ENCODE results near the gene FMO3.

The FMO3 gene

DNA sequence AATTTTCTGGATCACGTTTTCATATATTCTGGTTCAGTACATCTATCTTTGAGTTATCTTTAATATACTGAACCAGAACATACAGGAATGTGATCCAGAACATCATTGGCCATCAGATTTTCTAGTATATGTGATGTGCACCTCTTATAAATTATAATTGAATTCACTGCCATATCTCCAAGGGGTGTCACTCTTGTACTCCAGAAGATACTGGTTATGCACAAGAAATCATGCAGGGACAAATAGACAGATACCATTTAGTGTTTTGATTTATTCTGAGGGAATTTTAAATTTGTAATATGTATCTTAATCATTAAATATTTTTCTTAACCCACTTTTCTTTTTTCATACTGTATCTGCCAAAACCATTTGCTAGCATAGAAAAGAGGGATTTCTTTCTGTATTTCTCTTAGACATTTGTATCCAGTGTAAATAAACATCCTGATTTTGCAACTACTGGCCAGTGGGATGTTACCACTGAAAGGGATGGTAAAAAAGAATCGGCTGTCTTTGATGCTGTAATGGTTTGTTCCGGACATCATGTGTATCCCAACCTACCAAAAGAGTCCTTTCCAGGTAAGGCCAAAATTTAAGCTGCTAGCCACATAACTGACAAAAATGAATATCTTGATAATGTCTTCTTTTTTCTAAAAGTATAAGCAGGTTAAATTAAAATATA, 16.7 kb downstream of the FMO3 start:
- Mint-ChIP-seq H3K36me3 (no peaks in the 10 kb centered on the region), H3K27ac (no peak overlapping the region), H3K4me1 (ENCODE audit: low read depth) (no peaks in the 10 kb centered on the region), H3K4me3 (no peak overlapping the region), H3K27me3 (peaks cover 14% of the 10 kb centered on the region), H3K9me3 (ENCODE audit: low read depth) (no peaks in the 10 kb centered on the region)

- Mint-ChIP-seq H3K36me3 (no peaks in the 10 kb centered on the region), H3K4me3 (no peak overlapping the region), H3K27me3 (peaks cover 19% of the 10 kb centered on the region), H3K4me1 (ENCODE audit: low read depth) (no peaks in the 10 kb centered on the region), H3K9me3 (ENCODE audit: low read depth) (no peaks in the 10 kb centered on the region), H3K27ac (no peak overlapping the region)
Observed at GRCh38 chr1:171107969-171108368, 17.3 kb downstream of the FMO3 start.

DNA sequence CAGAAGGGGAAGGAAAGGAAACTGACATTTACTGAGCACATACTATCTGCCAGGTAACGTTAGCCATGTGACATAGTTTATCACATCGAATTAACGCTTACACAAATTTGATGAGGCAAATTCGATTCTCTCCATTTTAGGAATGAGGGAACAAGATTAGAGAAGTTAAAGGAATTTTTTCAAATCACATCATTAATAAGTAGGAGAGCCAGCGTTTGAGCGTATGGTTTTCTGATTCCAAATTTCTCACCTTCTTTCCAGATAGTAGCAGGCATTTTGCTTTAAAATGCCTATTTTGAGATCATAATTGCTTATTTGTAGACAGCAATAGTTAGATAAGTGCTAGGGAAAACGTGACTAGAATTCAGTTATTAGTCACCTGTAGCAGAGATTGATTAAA, 19.3 kb downstream of the FMO3 start:
- no peak overlapping the region for H3K27ac Mint-ChIP-seq
- H3K36me3 Mint-ChIP-seq: no peaks in the 10 kb centered on the region
- H3K4me1 Mint-ChIP-seq (ENCODE audit: low read depth): no peaks in the 10 kb centered on the region
- H3K4me3 Mint-ChIP-seq: no peak overlapping the region
- no peaks in the 10 kb centered on the region for H3K9me3 Mint-ChIP-seq (ENCODE audit: low read depth)
- peaks cover 22% of the 10 kb centered on the region for H3K27me3 Mint-ChIP-seq

GRCh38 chr1:171110621-171111326, 20.1 kb downstream of the FMO3 start:
- Mint-ChIP-seq H3K36me3 (no peaks in the 10 kb centered on the region), H3K4me1 (ENCODE audit: low read depth) (no peaks in the 10 kb centered on the region), H3K4me3 (no peak overlapping the region), H3K27ac (no peak overlapping the region), H3K27me3 (peaks cover 23% of the 10 kb centered on the region), H3K9me3 (ENCODE audit: low read depth) (no peaks in the 10 kb centered on the region)

DNA sequence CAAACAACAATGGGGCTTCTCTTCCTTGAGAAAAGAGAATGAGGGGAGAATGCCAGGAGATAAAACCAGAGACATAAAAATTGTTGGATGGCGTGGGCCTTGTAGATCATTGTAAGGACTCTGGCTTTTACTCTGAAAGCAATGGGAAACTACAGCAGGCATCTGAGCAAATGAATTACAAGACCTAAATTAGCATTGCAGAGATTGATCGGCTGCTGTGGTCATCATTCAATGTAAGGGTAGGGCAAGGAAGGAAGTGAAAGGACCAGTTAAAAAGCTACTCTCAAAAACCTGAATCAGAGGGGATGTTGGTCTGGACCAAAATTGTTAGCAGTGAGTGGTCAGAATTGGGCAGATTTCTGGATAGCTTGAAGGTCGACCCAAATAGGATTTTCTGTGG, 21.4 kb downstream of the FMO3 start:
- Mint-ChIP-seq H3K4me3 (no peak overlapping the region), H3K36me3 (no peaks in the 10 kb centered on the region), H3K4me1 (ENCODE audit: low read depth) (no peaks in the 10 kb centered on the region), H3K27ac (no peak overlapping the region), H3K9me3 (ENCODE audit: low read depth) (no peaks in the 10 kb centered on the region), H3K27me3 (peaks cover 23% of the 10 kb centered on the region)

- Mint-ChIP-seq H3K4me3 (no peak overlapping the region), H3K27me3 (peaks cover 23% of the 10 kb centered on the region), H3K4me1 (ENCODE audit: low read depth) (no peaks in the 10 kb centered on the region), H3K9me3 (ENCODE audit: low read depth) (no peaks in the 10 kb centered on the region), H3K36me3 (no peaks in the 10 kb centered on the region), H3K27ac (no peak overlapping the region)
Observed at GRCh38 chr1:171113382-171113781, 22.7 kb downstream of the FMO3 start.

GRCh38 chr1:171115280-171115897, 24.7 kb downstream of the FMO3 start:
- no peak overlapping the region for H3K27ac Mint-ChIP-seq
- peaks cover 17% of the 10 kb centered on the region for H3K27me3 Mint-ChIP-seq
- no peaks in the 10 kb centered on the region for H3K36me3 Mint-ChIP-seq
- H3K9me3 Mint-ChIP-seq (ENCODE audit: low read depth): no peaks in the 10 kb centered on the region
- H3K4me3 Mint-ChIP-seq: no peak overlapping the region
- H3K4me1 Mint-ChIP-seq (ENCODE audit: low read depth): no peaks in the 10 kb centered on the region

- no peaks in the 10 kb centered on the region for H3K36me3 Mint-ChIP-seq
- no peaks in the 10 kb centered on the region for H3K4me1 Mint-ChIP-seq (ENCODE audit: low read depth)
- H3K9me3 Mint-ChIP-seq (ENCODE audit: low read depth): no peaks in the 10 kb centered on the region
- no peak overlapping the region for H3K27ac Mint-ChIP-seq
- H3K4me3 Mint-ChIP-seq: no peak overlapping the region
- H3K27me3 Mint-ChIP-seq: peaks cover 16% of the 10 kb centered on the region
Observed at GRCh38 chr1:171116676-171117075, 26.0 kb downstream of the FMO3 start.

DNA sequence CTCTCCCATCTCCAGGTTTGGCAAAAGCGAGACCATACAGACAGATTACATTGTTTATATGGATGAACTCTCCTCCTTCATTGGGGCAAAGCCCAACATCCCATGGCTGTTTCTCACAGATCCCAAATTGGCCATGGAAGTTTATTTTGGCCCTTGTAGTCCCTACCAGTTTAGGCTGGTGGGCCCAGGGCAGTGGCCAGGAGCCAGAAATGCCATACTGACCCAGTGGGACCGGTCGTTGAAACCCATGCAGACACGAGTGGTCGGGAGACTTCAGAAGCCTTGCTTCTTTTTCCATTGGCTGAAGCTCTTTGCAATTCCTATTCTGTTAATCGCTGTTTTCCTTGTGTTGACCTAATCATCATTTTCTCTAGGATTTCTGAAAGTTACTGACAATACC, 26.4 kb downstream of the FMO3 start:
- H3K9me3 Mint-ChIP-seq (ENCODE audit: low read depth): no peaks in the 10 kb centered on the region
- peaks cover 15% of the 10 kb centered on the region for H3K27me3 Mint-ChIP-seq
- H3K36me3 Mint-ChIP-seq: no peaks in the 10 kb centered on the region
- H3K4me3 Mint-ChIP-seq: no peak overlapping the region
- no peak overlapping the region for H3K27ac Mint-ChIP-seq
- no peaks in the 10 kb centered on the region for H3K4me1 Mint-ChIP-seq (ENCODE audit: low read depth)

DNA sequence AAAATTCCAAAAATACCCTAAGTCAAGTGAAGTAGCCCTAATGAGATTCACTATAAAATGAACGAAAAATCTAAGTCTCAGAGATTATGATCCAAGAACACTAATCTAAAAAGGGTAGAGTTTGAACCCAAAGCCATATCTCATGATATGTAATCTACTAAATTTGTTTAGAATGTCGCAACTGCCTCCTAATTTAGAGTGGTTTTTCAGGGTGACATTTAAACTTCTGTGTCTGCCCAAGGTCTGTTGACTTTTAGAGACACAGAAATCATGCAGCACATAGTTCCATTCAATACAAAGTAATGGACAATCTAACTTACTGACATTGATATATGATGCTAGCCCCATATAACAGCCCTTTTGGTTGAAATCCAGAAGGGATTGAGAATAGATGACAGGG, 28.9 kb downstream of the FMO3 start:
- no peaks in the 10 kb centered on the region for H3K9me3 Mint-ChIP-seq (ENCODE audit: low read depth)
- peaks cover 9% of the 10 kb centered on the region for H3K27me3 Mint-ChIP-seq
- no peaks in the 10 kb centered on the region for H3K36me3 Mint-ChIP-seq
- H3K4me3 Mint-ChIP-seq: no peak overlapping the region
- no peak overlapping the region for H3K27ac Mint-ChIP-seq
- no peaks in the 10 kb centered on the region for H3K4me1 Mint-ChIP-seq (ENCODE audit: low read depth)

DNA sequence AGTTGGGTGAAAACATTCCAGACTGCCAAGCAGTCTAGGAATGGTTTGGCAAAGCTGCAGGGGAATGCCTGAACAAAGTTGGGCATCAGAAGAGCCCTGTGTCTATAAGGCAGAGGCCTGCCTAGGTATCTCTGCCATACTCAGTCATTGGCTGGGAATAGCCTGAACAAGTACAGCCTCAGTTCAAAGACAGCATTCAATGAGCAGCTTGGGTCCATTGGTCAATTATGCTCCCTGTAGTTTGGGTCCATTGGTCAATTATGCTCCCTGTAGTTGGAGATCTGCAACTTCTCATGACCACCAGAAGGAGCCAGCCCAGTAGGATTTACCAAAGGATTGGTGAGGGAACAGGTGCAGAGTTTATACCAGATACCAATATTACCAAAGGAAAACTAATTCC, 31.6 kb downstream of the FMO3 start:
- Mint-ChIP-seq H3K9me3 (ENCODE audit: low read depth) (no peaks in the 10 kb centered on the region), H3K27me3 (peaks cover 10% of the 10 kb centered on the region), H3K4me3 (no peak overlapping the region), H3K36me3 (no peaks in the 10 kb centered on the region), H3K4me1 (ENCODE audit: low read depth) (no peaks in the 10 kb centered on the region), H3K27ac (no peak overlapping the region)

GRCh38 chr1:171122893-171123292, 32.2 kb downstream of the FMO3 start:
- no peaks in the 10 kb centered on the region for H3K9me3 Mint-ChIP-seq (ENCODE audit: low read depth)
- no peaks in the 10 kb centered on the region for H3K4me1 Mint-ChIP-seq (ENCODE audit: low read depth)
- peaks cover 16% of the 10 kb centered on the region for H3K27me3 Mint-ChIP-seq
- no peak overlapping the region for H3K27ac Mint-ChIP-seq
- H3K36me3 Mint-ChIP-seq: no peaks in the 10 kb centered on the region
- no peak overlapping the region for H3K4me3 Mint-ChIP-seq

DNA sequence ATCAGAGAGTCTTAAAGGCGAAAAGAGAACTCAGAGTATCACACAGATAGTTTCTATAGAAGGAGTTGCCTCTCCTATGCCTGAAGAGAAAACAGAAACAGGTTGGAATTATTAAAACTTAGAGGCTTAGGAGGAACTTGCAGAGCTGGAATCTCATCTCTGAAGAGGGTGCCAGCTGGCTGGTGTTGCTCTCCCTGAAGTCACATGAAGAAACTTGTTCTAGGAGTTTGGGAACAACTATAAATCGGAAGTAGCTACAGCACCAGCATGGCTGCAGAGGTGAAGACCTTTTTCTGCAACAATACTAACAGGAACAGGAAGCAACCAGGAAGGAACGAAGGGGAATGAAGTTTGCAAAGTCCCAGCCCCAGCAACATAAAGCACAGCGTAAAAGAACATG, 35.8 kb downstream of the FMO3 start:
- H3K27ac Mint-ChIP-seq: no peak overlapping the region
- H3K9me3 Mint-ChIP-seq (ENCODE audit: low read depth): peaks cover 9% of the 10 kb centered on the region
- peaks cover 18% of the 10 kb centered on the region for H3K27me3 Mint-ChIP-seq
- no peak overlapping the region for H3K4me3 Mint-ChIP-seq
- H3K4me1 Mint-ChIP-seq (ENCODE audit: low read depth): no peaks in the 10 kb centered on the region
- no peaks in the 10 kb centered on the region for H3K36me3 Mint-ChIP-seq

DNA sequence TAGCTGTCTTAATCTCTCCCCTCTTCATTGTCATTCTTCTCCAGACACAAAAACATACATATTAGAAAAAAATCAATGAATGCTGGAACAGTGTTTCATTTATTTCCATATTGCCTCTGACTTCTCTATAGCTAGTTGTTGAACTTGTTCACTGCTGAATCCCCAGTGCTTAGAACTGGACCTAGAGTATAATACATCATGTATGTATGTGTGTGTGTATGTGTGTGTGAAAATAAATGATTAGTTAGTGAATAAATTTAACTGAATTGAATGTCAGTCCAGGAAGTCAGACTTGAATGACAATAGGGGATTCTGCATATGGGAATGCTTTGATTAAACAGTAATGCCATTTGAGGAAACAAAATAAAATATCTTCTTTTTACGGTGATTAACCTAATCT, 36.4 kb downstream of the FMO3 start:
- peaks cover 18% of the 10 kb centered on the region for H3K27me3 Mint-ChIP-seq
- H3K36me3 Mint-ChIP-seq: no peaks in the 10 kb centered on the region
- H3K4me3 Mint-ChIP-seq: no peak overlapping the region
- no peaks in the 10 kb centered on the region for H3K4me1 Mint-ChIP-seq (ENCODE audit: low read depth)
- no peak overlapping the region for H3K27ac Mint-ChIP-seq
- peaks cover 9% of the 10 kb centered on the region for H3K9me3 Mint-ChIP-seq (ENCODE audit: low read depth)

DNA sequence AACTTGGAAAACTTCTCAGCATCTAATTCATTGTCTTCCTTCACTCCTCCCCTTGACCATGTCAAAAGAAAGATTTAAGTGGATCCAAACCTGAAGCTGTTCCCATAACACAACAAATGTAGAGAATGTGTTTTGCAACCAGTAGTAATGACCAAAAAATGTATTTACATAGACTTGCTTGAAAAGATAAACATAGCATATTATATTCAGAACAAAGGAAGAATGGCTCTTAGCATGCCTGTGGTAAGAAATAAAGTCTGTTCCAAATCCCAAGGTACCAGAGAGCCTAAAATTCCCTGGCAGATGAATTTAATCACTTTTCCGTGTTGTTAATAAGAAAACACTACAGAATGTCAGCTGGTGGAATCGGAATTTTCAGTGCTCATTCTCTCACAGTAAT, 36.8 kb downstream of the FMO3 start:
- H3K4me3 Mint-ChIP-seq: no peak overlapping the region
- peaks cover 9% of the 10 kb centered on the region for H3K9me3 Mint-ChIP-seq (ENCODE audit: low read depth)
- H3K4me1 Mint-ChIP-seq (ENCODE audit: low read depth): no peaks in the 10 kb centered on the region
- H3K27me3 Mint-ChIP-seq: peaks cover 18% of the 10 kb centered on the region
- no peaks in the 10 kb centered on the region for H3K36me3 Mint-ChIP-seq
- H3K27ac Mint-ChIP-seq: no peak overlapping the region
